WTC11 (cell line): Measurements from ENCODE around the gene ZNF593. TPM values are rescaled to one million over a fixed set of nuclear protein-coding genes. Genes with fewer than 3 reads are reported as not detected.

Experiments used
- ATF1 ChIP-seq: sonication (generic); formaldehyde crosslinking; IDR thresholded peaks from 2 replicates; pipeline ENCODE4 v1.8.1; 2023; ENCODE audit warnings: mild to moderate bottlenecking, moderate library complexity, missing genetic modification reagents
- FOXK1 ChIP-seq: sonication (generic); formaldehyde crosslinking; IDR thresholded peaks from 2 replicates; pipeline ENCODE4 v1.8.0; 2022; ENCODE audit warnings: mild to moderate bottlenecking, moderate library complexity, missing genetic modification reagents
- HMGA2 ChIP-seq: fragments of 250-450 bp; sonication (Bioruptor Pico); IDR thresholded peaks from 2 replicates; pipeline ENCODE4 v1.4.0; 2021; ENCODE audit warnings: mild to moderate bottlenecking, moderate library complexity
- NR1H2 ChIP-seq: sonication (generic); formaldehyde crosslinking; IDR thresholded peaks from 2 replicates; pipeline ENCODE4 v1.9.0; 2021; ENCODE audit warnings: mild to moderate bottlenecking, moderate library complexity, missing genetic modification reagents
- SP1 ChIP-seq: sonication (generic); formaldehyde crosslinking; conservative IDR thresholded peaks from 2 replicates; pipeline ENCODE4 v1.8.1; 2022; ENCODE audit warnings: missing genetic modification reagents
- ZBTB21 ChIP-seq: sonication (generic); formaldehyde crosslinking; IDR thresholded peaks from 2 replicates; pipeline ENCODE4 v1.8.1; 2023; ENCODE audit warnings: mild to moderate bottlenecking, missing genetic modification reagents, borderline replicate concordance
- total RNA-seq: library from RNA; stranded (reverse); gene quantifications from 3 replicates; pipeline ENCODE4 v1.2.3, GENCODE V29; 2021
- TF ChIP-seq, protein P1 (sequence below): sonication (generic); formaldehyde crosslinking; conservative IDR thresholded peaks from 2 replicates; pipeline ENCODE4 v1.8.1; 2023; ENCODE audit warnings: mild to moderate bottlenecking, low read depth, missing genetic modification reagents, moderate library complexity
- TF ChIP-seq, protein P2 (sequence below): sonication (generic); formaldehyde crosslinking; IDR thresholded peaks from 2 replicates; pipeline ENCODE4 v1.8.0; 2023; ENCODE audit warnings: mild to moderate bottlenecking, missing genetic modification reagents
- TF ChIP-seq, protein P3 (sequence below): fragments of 250-450 bp; sonication (Bioruptor Pico); IDR thresholded peaks from 2 replicates; pipeline ENCODE4 v1.9.0; 2021; ENCODE audit warnings: mild to moderate bottlenecking
- TF ChIP-seq, protein P4 (sequence below): sonication (generic); formaldehyde crosslinking; IDR thresholded peaks from 2 replicates; pipeline ENCODE4 v1.8.0; 2022; ENCODE audit warnings: mild to moderate bottlenecking, missing genetic modification reagents
- TF ChIP-seq, protein P5 (sequence below): fragments of 200-600 bp; IDR thresholded peaks from 2 replicates; pipeline ENCODE4 v1.8.0; 2022; ENCODE audit warnings: antibody characterized with exemption

Gene ZNF593
- total RNA-seq, 1 experiment from 2014 or later: 49.1 TPM

DNA sequence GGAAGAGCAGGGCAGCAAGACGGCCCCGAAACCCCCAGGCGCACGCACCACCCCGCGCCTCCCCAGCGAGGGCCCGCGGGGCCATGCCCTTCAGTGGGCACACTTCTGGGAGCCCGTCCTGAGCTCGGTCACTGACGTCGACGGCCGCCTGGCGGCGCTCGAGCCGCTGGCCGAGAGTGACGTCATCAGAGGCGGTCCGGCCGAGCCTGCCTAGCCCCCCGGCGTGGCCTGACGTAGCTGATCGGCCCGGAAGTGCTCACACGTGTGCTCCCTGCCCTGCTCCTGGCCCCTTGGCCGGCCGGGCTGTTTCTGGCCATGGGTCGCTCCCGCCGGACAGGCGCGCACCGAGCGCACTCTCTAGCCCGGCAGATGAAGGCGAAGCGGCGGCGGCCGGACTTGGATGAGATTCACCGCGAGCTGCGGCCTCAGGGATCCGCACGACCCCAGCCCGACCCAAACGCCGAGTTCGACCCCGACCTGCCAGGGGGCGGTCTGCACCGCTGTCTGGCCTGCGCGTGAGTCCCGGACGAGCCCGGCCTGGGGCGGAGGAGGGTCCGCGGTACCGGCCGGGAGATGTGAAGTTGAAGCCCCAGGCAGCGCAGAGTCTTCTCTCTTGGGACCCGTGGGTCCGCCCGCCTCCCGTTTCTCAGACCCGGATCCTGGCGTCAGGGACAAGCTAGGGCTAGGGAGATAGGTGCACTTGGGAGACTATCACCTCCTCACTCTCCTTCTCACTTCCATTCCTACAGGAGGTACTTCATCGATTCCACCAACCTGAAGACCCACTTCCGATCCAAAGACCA lies at the start of gene ZNF593 (continued):
- TF ChIP-seq, protein P1, sequence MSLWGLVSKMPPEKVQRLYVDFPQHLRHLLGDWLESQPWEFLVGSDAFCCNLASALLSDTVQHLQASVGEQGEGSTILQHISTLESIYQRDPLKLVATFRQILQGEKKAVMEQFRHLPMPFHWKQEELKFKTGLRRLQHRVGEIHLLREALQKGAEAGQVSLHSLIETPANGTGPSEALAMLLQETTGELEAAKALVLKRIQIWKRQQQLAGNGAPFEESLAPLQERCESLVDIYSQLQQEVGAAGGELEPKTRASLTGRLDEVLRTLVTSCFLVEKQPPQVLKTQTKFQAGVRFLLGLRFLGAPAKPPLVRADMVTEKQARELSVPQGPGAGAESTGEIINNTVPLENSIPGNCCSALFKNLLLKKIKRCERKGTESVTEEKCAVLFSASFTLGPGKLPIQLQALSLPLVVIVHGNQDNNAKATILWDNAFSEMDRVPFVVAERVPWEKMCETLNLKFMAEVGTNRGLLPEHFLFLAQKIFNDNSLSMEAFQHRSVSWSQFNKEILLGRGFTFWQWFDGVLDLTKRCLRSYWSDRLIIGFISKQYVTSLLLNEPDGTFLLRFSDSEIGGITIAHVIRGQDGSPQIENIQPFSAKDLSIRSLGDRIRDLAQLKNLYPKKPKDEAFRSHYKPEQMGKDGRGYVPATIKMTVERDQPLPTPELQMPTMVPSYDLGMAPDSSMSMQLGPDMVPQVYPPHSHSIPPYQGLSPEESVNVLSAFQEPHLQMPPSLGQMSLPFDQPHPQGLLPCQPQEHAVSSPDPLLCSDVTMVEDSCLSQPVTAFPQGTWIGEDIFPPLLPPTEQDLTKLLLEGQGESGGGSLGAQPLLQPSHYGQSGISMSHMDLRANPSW (CRISPR knock-in tag): no peak
- TF ChIP-seq ATF1 (CRISPR knock-in tag) (0 out of 2 replicates have a peak, but pooled peaks have one; percentile 69), FOXK1 (CRISPR knock-in tag) (peak; percentile 86; the same call in 1 of the 2 replicates), SP1 (CRISPR knock-in tag) (peak; percentile 98), ZBTB21 (CRISPR knock-in tag) (peak; percentile 100), NR1H2 (CRISPR knock-in tag) (no peak), HMGA2 (CRISPR knock-in tag) (no peak)
- TF ChIP-seq, protein P2, sequence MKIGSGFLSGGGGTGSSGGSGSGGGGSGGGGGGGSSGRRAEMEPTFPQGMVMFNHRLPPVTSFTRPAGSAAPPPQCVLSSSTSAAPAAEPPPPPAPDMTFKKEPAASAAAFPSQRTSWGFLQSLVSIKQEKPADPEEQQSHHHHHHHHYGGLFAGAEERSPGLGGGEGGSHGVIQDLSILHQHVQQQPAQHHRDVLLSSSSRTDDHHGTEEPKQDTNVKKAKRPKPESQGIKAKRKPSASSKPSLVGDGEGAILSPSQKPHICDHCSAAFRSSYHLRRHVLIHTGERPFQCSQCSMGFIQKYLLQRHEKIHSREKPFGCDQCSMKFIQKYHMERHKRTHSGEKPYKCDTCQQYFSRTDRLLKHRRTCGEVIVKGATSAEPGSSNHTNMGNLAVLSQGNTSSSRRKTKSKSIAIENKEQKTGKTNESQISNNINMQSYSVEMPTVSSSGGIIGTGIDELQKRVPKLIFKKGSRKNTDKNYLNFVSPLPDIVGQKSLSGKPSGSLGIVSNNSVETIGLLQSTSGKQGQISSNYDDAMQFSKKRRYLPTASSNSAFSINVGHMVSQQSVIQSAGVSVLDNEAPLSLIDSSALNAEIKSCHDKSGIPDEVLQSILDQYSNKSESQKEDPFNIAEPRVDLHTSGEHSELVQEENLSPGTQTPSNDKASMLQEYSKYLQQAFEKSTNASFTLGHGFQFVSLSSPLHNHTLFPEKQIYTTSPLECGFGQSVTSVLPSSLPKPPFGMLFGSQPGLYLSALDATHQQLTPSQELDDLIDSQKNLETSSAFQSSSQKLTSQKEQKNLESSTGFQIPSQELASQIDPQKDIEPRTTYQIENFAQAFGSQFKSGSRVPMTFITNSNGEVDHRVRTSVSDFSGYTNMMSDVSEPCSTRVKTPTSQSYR (CRISPR knock-in tag): peak; percentile 74; the same call in 1 of the 2 replicates
- TF ChIP-seq, protein P3, sequence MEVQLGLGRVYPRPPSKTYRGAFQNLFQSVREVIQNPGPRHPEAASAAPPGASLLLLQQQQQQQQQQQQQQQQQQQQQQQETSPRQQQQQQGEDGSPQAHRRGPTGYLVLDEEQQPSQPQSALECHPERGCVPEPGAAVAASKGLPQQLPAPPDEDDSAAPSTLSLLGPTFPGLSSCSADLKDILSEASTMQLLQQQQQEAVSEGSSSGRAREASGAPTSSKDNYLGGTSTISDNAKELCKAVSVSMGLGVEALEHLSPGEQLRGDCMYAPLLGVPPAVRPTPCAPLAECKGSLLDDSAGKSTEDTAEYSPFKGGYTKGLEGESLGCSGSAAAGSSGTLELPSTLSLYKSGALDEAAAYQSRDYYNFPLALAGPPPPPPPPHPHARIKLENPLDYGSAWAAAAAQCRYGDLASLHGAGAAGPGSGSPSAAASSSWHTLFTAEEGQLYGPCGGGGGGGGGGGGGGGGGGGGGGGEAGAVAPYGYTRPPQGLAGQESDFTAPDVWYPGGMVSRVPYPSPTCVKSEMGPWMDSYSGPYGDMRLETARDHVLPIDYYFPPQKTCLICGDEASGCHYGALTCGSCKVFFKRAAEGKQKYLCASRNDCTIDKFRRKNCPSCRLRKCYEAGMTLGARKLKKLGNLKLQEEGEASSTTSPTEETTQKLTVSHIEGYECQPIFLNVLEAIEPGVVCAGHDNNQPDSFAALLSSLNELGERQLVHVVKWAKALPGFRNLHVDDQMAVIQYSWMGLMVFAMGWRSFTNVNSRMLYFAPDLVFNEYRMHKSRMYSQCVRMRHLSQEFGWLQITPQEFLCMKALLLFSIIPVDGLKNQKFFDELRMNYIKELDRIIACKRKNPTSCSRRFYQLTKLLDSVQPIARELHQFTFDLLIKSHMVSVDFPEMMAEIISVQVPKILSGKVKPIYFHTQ: no peak
- TF ChIP-seq, protein P4, sequence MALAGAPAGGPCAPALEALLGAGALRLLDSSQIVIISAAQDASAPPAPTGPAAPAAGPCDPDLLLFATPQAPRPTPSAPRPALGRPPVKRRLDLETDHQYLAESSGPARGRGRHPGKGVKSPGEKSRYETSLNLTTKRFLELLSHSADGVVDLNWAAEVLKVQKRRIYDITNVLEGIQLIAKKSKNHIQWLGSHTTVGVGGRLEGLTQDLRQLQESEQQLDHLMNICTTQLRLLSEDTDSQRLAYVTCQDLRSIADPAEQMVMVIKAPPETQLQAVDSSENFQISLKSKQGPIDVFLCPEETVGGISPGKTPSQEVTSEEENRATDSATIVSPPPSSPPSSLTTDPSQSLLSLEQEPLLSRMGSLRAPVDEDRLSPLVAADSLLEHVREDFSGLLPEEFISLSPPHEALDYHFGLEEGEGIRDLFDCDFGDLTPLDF: 0 out of 2 replicates have a peak, but pooled peaks have one; percentile 60
- TF ChIP-seq, protein P5, sequence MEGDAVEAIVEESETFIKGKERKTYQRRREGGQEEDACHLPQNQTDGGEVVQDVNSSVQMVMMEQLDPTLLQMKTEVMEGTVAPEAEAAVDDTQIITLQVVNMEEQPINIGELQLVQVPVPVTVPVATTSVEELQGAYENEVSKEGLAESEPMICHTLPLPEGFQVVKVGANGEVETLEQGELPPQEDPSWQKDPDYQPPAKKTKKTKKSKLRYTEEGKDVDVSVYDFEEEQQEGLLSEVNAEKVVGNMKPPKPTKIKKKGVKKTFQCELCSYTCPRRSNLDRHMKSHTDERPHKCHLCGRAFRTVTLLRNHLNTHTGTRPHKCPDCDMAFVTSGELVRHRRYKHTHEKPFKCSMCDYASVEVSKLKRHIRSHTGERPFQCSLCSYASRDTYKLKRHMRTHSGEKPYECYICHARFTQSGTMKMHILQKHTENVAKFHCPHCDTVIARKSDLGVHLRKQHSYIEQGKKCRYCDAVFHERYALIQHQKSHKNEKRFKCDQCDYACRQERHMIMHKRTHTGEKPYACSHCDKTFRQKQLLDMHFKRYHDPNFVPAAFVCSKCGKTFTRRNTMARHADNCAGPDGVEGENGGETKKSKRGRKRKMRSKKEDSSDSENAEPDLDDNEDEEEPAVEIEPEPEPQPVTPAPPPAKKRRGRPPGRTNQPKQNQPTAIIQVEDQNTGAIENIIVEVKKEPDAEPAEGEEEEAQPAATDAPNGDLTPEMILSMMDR: peak; percentile 81
- TF ChIP-seq, all 79 proteins: peak for 35
